Upper lobe of left lung (tissue), 4 donors: ENCODE data around the gene GLS.

ENCODE experiments used
- EP300 ChIP-seq, 4 donors: sonication (generic); formaldehyde crosslinking; IDR thresholded peaks; one replicate each; pipeline ENCODE4 v1.5.1; 2017; ENCODE audit warnings: antibody characterized with exemption in 4 of 4, control low read depth in 2 of 4
- POLR2A ChIP-seq, 4 donors: fragments of 450-650 bp; IDR thresholded peaks; one replicate each; pipeline ENCODE4 v1.5.1; 2016 to 2017; ENCODE audit warnings: antibody characterized with exemption in 4 of 4, mild to moderate bottlenecking in 2 of 4
- POLR2AphosphoS5 ChIP-seq, 2 donors: sonication (generic); formaldehyde crosslinking; IDR thresholded peaks; one replicate each; pipeline ENCODE4 v1.5.1; 2017; ENCODE audit warnings: antibody characterized with exemption in 2 of 2
- TF ChIP-seq, protein P1 (sequence below), 6 experiments: fragments of 450-650 bp in 4 of 6; fragments of 200-600 bp in 2 of 6; sonication (generic) in 2 of 6; IDR thresholded peaks; one replicate each; pipeline ENCODE4 v1.5.1; 2016 to 2019; ENCODE audit warnings: antibody characterized with exemption in 6 of 6

DNA sequence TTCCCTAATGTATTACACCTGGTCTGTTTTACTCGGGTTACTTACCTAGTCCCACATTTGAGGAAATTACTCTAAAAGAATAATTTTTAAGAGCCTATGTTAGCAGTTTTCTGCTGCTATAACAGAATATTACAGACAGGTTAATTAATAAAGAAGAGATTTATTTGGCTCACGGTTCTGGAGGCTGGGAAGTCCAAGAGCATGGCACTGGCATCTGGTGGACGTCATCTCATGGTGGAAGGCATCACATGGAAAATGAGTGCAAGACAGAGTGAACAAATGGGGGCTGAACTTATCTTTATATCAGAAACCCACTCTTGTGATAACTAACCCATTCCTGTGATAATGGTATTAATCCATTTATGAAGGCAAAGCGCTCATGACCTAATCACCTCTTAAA lies 12.8 kb upstream of the GLS start:
- TF ChIP-seq POLR2A (IDR thresholded peaks at IDR 0.05) (no peak), POLR2AphosphoS5 (IDR thresholded peaks at IDR 0.05) (no peak), EP300 (IDR thresholded peaks at IDR 0.05) (no peak)
- TF ChIP-seq, protein P1, sequence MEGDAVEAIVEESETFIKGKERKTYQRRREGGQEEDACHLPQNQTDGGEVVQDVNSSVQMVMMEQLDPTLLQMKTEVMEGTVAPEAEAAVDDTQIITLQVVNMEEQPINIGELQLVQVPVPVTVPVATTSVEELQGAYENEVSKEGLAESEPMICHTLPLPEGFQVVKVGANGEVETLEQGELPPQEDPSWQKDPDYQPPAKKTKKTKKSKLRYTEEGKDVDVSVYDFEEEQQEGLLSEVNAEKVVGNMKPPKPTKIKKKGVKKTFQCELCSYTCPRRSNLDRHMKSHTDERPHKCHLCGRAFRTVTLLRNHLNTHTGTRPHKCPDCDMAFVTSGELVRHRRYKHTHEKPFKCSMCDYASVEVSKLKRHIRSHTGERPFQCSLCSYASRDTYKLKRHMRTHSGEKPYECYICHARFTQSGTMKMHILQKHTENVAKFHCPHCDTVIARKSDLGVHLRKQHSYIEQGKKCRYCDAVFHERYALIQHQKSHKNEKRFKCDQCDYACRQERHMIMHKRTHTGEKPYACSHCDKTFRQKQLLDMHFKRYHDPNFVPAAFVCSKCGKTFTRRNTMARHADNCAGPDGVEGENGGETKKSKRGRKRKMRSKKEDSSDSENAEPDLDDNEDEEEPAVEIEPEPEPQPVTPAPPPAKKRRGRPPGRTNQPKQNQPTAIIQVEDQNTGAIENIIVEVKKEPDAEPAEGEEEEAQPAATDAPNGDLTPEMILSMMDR (IDR thresholded peaks at IDR 0.05), result no peak
